ENCODE data around the gene GPR55. TPM values are rescaled to one million over a fixed set of nuclear protein-coding genes. Genes with fewer than 3 reads are reported as not detected.

The GPR55 gene
- total and polyA plus RNA-seq, 2 of the 8 experiments (the other 6 are each of a cell fraction or from before 2014, with no cell fraction given) = not detected

- TF ChIP-seq GTF2F1 (IDR thresholded peaks at IDR 0.05; ENCODE audit: borderline replicate concordance, low read depth, low read length) (no peak), SP1 (IDR thresholded peaks at IDR 0.05; ENCODE audit: low read depth, low read length) (no peak), BRCA1 (IDR thresholded peaks at IDR 0.05; ENCODE audit: low read depth, low read length) (no peak), KDM1A (IDR thresholded peaks at IDR 0.05; ENCODE audit: borderline replicate concordance, low read length) (no peak), PHF8 (conservative IDR thresholded peaks at IDR 0.05; ENCODE audit: low read depth, low read length) (no peak)
Measured at GRCh38 chr2:230909841-230910545, 15.0 kb downstream of the GPR55 start (continued).

All from H1 (cell line).